HEK293T (cell line): ENCODE measurements around the gene EXOC6B.

ENCODE experiments used
- ARNT ChIP-seq: fragments of 450-650 bp; IDR thresholded peaks from 2 replicates; pipeline ENCODE4 v1.6.1; 2017; ENCODE audit warnings: mild to moderate bottlenecking
- FOXA1 ChIP-seq: fragments of 450-650 bp; IDR thresholded peaks from 2 replicates; pipeline ENCODE4 v1.6.1; 2016; ENCODE audit warnings: mild to moderate bottlenecking
- FOXK2 ChIP-seq: fragments of 450-650 bp; IDR thresholded peaks from 2 replicates; pipeline ENCODE4 v1.6.1; 2016; ENCODE audit warnings: mild to moderate bottlenecking
- LEF1 ChIP-seq: fragments of 450-650 bp; IDR thresholded peaks from 2 replicates; pipeline ENCODE4 v1.6.1; 2017; ENCODE audit warnings: mild to moderate bottlenecking, borderline replicate concordance
- SP1 ChIP-seq: fragments of 450-650 bp; IDR thresholded peaks from 2 replicates; pipeline ENCODE4 v1.6.1; 2017

DNA sequence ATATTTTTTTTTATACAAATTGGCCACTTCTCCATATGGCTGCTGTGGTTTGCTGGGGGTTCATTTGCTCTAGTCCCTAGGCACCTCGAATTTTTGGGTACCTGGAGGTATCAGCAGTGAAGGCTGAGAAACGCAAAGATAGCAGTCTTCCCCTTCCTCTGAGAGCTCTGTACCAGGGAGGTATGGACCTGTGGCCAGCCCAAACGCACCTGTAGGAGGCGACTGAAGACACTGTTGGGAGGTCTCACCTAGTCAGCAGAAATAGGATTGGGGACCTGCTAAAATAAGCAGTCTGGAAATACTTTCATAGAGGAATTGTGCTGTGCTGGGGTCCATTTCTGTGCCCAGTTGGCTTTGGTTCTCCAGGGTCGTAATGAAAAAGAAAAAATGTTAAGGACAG is 385.9 kb downstream of the EXOC6B start:
- TF ChIP-seq FOXK2 (no peak), ARNT (no peak), FOXA1 (no peak), LEF1 (no peak), SP1 (no peak)
